ENCODE measurements around the gene BRIX1. TPM values are rescaled to one million over a fixed set of nuclear protein-coding genes. Genes with fewer than 3 reads are reported as not detected.
"Not testable (repeated sequence)": the region's sequence is repeated elsewhere in the genome, so short reads cannot be mapped to it uniquely, and the experiment has no call there.

Gene BRIX1
- total RNA-seq, 1 experiment from 2014 or later: 65.8 TPM

GRCh38 chr5:34914671-34915138, 806 bp upstream of the BRIX1 start:
- peak; percentile 28 for DNase-seq (ENCODE audit: low read depth)

GRCh38 chr5:34915856-34916192, 313 bp downstream of the BRIX1 start:
- DNase-seq (ENCODE audit: low read depth): no peak

- DNase-seq (ENCODE audit: low read depth): no peak
Measured at GRCh38 chr5:34916518-34916917, 1.0 kb downstream of the BRIX1 start.

GRCh38 chr5:34918025-34918424, 2.5 kb downstream of the BRIX1 start:
- no peak for DNase-seq (ENCODE audit: low read depth)

GRCh38 chr5:34919077-34919476, 3.6 kb downstream of the BRIX1 start:
- no peak for DNase-seq (ENCODE audit: low read depth)

- DNase-seq (ENCODE audit: low read depth): not testable (repeated sequence)
Measured at GRCh38 chr5:34923256-34923655, 7.7 kb downstream of the BRIX1 start.

- DNase-seq (ENCODE audit: low read depth): peak; percentile 90
Measured at GRCh38 chr5:34923694-34924461, 8.4 kb downstream of the BRIX1 start.

GRCh38 chr5:34924462-34924765, 8.9 kb downstream of the BRIX1 start:
- DNase-seq (ENCODE audit: low read depth): no peak

- DNase-seq (ENCODE audit: low read depth): no peak
Measured at GRCh38 chr5:34926318-34926888, 10.9 kb downstream of the BRIX1 start.

GRCh38 chr5:34927785-34928184, 12.3 kb downstream of the BRIX1 start:
- no peak for DNase-seq (ENCODE audit: low read depth)

- no peak for DNase-seq (ENCODE audit: low read depth)
Measured at GRCh38 chr5:34928267-34928666, 12.8 kb downstream of the BRIX1 start.

- peak; percentile 94 for DNase-seq (ENCODE audit: low read depth)
Measured at GRCh38 chr5:34929134-34929719, 13.7 kb downstream of the BRIX1 start, which contains the start of gene DNAJC21. TSS of gene DNAJC21 (plus strand) at chr5:34929559. CDS start at chr5:34929820, 261 bp downstream.

- peak; percentile 80 for DNase-seq (ENCODE audit: low read depth)
Measured at GRCh38 chr5:34929720-34930461, 14.4 kb downstream of the BRIX1 start.

GRCh38 chr5:34930462-34930844, 14.9 kb downstream of the BRIX1 start:
- peak; percentile 14 for DNase-seq (ENCODE audit: low read depth)

GRCh38 chr5:34930870-34931269, 15.4 kb downstream of the BRIX1 start:
- no peak for DNase-seq (ENCODE audit: low read depth)

GRCh38 chr5:34932947-34933346, 17.4 kb downstream of the BRIX1 start:
- DNase-seq (ENCODE audit: low read depth): no peak

GRCh38 chr5:34941936-34942335, 26.4 kb downstream of the BRIX1 start:
- no peak for DNase-seq (ENCODE audit: low read depth)

GRCh38 chr5:34944044-34944443, 28.5 kb downstream of the BRIX1 start:
- DNase-seq (ENCODE audit: low read depth): no peak

GRCh38 chr5:34944460-34945047, 29.0 kb downstream of the BRIX1 start:
- DNase-seq (ENCODE audit: low read depth): no peak

GRCh38 chr5:34957321-34957720, 41.8 kb downstream of the BRIX1 start:
- DNase-seq (ENCODE audit: low read depth): no peak

- DNase-seq (ENCODE audit: low read depth): peak; percentile 23
Measured at GRCh38 chr5:34957857-34958690, 42.6 kb downstream of the BRIX1 start.

All from RPMI7951 (cell line).